AG10803 (cell line): ENCODE data around the gene KAT5.
"Not testable (repeated sequence)": the region's sequence is repeated elsewhere in the genome, so short reads cannot be mapped to it uniquely, and the experiment has no call there.

Experiments used
- DNase-seq: peaks from one replicate; pipeline ENCODE4 v3.0.0; 2010; ENCODE audit warnings: low read depth
- H3K4me3 ChIP-seq: 2 replicates; pipeline ENCODE4 v1.5.1; 2011; ENCODE audit warnings: mild to moderate bottlenecking, low read length, control low read depth
- CTCF ChIP-seq: conservative IDR thresholded peaks from 2 replicates; pipeline ENCODE4 v1.5.1; 2011; ENCODE audit warnings: mild to moderate bottlenecking, low read length, control low read depth, inconsistent platforms

The KAT5 gene

GRCh38 chr11:65711785-65712632 is at the start of gene KAT5:
KAT5 (plus strand) TSS chr11:65712252; CDS start chr11:65712268, 16 bp downstream.
- DNase-seq, result peak; percentile 98
- peak; percentile 92 for TF ChIP-seq CTCF
- H3K4me3 ChIP-seq, result peak within 1 kb of the TSS; percentile 88

DNA sequence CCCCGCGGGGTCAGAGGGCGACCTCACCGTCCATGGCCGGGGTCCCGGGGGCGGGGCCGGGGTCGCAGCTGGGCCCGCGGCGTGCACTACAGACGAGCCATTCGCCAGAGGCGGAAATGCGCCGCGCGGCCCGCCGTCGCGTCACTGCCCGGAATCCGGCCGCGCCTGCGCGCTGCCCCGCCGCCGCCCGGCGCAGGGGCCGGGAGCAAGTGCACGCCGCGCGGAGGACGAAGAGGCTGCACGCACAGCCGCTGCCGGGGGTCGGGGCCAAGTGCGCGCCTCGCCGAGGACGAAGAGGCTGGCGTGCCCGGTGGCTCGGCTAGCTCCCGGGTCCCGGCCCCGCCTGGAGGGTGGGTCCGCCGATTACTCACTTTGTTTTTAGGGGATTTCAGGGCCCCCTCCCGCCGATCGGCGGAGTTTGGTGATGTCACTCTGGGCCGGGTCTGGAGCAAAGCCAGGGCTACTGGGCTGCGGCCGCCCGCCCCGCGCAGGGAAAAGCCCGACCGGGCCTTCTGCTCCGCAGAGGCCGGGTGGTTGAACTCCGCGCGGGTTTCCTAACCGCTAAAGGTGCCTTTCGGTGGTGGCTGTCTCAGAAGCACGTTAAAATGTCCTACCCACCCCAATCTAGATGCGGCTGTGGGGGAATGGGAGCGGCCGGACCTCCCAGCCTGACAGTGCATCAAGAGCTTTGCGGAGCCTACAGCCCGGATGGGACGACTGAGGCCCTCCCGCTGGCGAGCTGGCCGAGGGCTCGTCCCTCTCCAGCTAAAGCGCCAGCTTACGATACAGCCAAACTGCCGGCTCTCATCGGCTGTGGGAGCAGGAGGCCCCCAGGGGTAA is 49.0 kb upstream of the KAT5 start, which contains the start of gene RELA:
RELA (minus strand) TSS at position 118 of the 840 bp plus-strand sequence; CDS start at position 34, 84 bp downstream.
- peak; percentile 96 for DNase-seq
- TF ChIP-seq CTCF, result no peak
- peak within 1 kb of the TSS; percentile 98 for H3K4me3 ChIP-seq

- peak; percentile 86 for DNase-seq
- H3K4me3 ChIP-seq, result peak overlapping the region; percentile 75
- no peak for TF ChIP-seq CTCF
These were observed 48.3 kb upstream of the KAT5 start for GRCh38 chr11:65663639-65664200.

DNA sequence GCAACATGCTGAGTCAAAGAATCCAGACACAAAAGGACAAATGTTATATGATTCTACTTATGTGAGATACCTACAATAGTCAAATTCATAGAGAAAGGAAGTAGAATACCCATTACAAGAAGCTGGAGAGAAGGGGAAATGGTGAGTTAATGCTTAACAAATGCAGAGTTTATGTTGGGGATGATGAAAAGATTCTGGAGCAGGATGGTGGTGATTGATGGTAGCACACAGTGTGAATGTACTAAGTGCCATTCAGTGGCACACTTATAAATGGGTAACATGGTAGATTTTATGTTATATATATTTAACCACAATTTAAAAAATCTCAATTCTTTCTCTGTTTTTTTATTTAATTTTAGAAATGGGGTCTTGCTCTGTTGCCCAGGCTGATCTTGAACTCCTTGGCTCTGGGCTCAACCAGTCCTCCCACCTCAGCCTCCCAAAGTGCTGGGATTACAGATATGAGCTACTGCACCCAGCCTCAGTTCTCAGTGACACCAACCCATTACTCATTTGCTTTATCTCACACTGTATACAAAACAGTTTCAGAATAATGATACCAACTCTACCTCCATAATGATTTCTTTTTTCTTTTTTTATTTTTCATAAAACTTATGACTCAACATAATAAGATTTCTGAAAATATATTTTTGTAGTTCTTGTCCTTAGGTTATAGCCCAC is 39.7 kb upstream of the KAT5 start:
- DNase-seq, result no peak
- no peak overlapping the region for H3K4me3 ChIP-seq
- TF ChIP-seq CTCF, result no peak

DNA sequence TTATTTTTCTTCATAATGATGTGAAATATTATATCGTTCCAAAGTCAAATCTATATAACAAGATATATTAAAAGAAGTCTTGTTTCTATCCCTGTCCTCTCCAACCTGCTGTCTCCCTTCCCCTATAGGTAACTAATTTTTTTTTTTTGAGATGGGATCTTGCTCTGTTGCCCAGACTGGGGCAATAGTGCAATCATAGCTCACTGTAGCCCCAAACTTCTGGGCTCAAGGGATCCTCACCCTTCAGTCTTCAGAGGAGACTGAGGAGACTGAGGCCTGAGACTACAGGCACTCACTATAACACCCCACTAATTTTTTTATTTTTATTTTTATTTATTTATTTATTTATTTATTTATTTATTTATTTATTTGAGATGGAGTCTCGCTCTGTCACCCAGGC is 39.1 kb upstream of the KAT5 start:
- no peak for TF ChIP-seq CTCF
- no peak overlapping the region for H3K4me3 ChIP-seq
- no peak for DNase-seq

GRCh38 chr11:65680192-65680743 is 31.8 kb upstream of the KAT5 start:
- no peak for DNase-seq

GRCh38 chr11:65683480-65683879 is 28.6 kb upstream of the KAT5 start:
- not testable (repeated sequence) for H3K4me3 ChIP-seq, DNase-seq

More at GRCh38 chr11:65680192-65680743, 31.8 kb upstream of the KAT5 start:
- H3K4me3 ChIP-seq, result no peak overlapping the region
- TF ChIP-seq CTCF, result no peak
